Naive B cell (primary cell): Measurements from ENCODE around the gene ZNF385B. TPM values are rescaled to one million over a fixed set of nuclear protein-coding genes. Genes with fewer than 3 reads are reported as not detected.
A peak's percentile ranks its signal among the peaks of the same experiment; 100 is the strongest.

Experiments
- ATAC-seq, 2 donors: fragments of 150-1000 bp; cut with Tn5 transposase; 2 replicates each; pipeline ENCODE4 v1.10.0; 2021; ENCODE audit warnings: low read depth in 2 of 2, mild to moderate bottlenecking in 2 of 2, moderate library complexity in 2 of 2
- DNase-seq: peaks from one replicate; pipeline ENCODE4 v3.0.0; 2022
- H3K27ac Mint-ChIP-seq, 6 donors: one replicate each; pipeline ENCODE4 v1.8.0; 2020 to 2022; ENCODE audit warnings: mild to moderate bottlenecking in 6 of 6, mixed read lengths in 6 of 6, moderate library complexity in 5 of 6, inconsistent platforms in 2 of 6
- H3K27me3 Mint-ChIP-seq, 3 donors: one replicate each; pipeline ENCODE4 v1.8.0; 2021 to 2022; ENCODE audit warnings: mixed read lengths in 3 of 3, mild to moderate bottlenecking in 1 of 3
- H3K36me3 Mint-ChIP-seq, 2 donors: one replicate each; pipeline ENCODE4 v1.8.0; 2020 to 2022; ENCODE audit warnings: mixed read lengths in 2 of 2, inconsistent platforms in 1 of 2, mild to moderate bottlenecking in 1 of 2
- H3K4me1 Mint-ChIP-seq, 3 donors: one replicate each; pipeline ENCODE4 v1.8.0; 2020 to 2022; ENCODE audit warnings: mixed read lengths in 3 of 3, inconsistent platforms in 1 of 3, mild to moderate bottlenecking in 1 of 3, moderate library complexity in 1 of 3
- H3K4me3 Mint-ChIP-seq, 8 donors: one replicate each; pipeline ENCODE4 v1.8.0; 2020 to 2022; ENCODE audit warnings: mild to moderate bottlenecking in 8 of 8, mixed read lengths in 8 of 8, moderate library complexity in 8 of 8, inconsistent platforms in 2 of 8
- H3K9me3 Mint-ChIP-seq, 7 donors: one replicate each; pipeline ENCODE4 v1.8.0; 2020 to 2022; ENCODE audit warnings: mixed read lengths in 7 of 7, mild to moderate bottlenecking in 5 of 7, inconsistent platforms in 2 of 7, moderate library complexity in 1 of 7
- polyA plus RNA-seq, 6 donors: library from polyadenylated mRNA; unstranded; fragments of 300-500 nt; fragmentation: Illumina TruSeq; gene quantifications; one replicate each; pipeline ENCODE4 v1.2.3, GENCODE V29; 2021; ENCODE audit warnings: low read depth in 6 of 6

Gene ZNF385B
- polyA plus RNA-seq, 6 donors from 2014 or later, result not detected

- H3K27ac Mint-ChIP-seq, result peak overlapping the region in 1 of 6 donors; percentile 18
- no peak overlapping the region for H3K4me3 Mint-ChIP-seq
- no peaks in the 10 kb centered on the region for H3K9me3 Mint-ChIP-seq
- no peaks in the 10 kb centered on the region for H3K36me3 Mint-ChIP-seq
- ATAC-seq (no peak), DNase-seq (no peak)
- H3K27me3 Mint-ChIP-seq, result peaks cover 2 to 13% (median 9%) of the 10 kb centered on the region in 3 donors
- H3K4me1 Mint-ChIP-seq, result no peaks in the 10 kb centered on the region
Observed at GRCh38 chr2:179877601-179878364, 16.4 kb upstream of the ZNF385B start.

GRCh38 chr2:179876266-179876665, 14.9 kb upstream of the ZNF385B start:
- no peaks in the 10 kb centered on the region for H3K4me1 Mint-ChIP-seq
- H3K9me3 Mint-ChIP-seq, result no peaks in the 10 kb centered on the region
- H3K27me3 Mint-ChIP-seq, result peaks cover 12 to 21% (median 13%) of the 10 kb centered on the region in 3 donors
- H3K4me3 Mint-ChIP-seq, result no peak overlapping the region
- DNase-seq (no peak), ATAC-seq (no peak)
- H3K36me3 Mint-ChIP-seq, result no peaks in the 10 kb centered on the region
- H3K27ac Mint-ChIP-seq, result no peak overlapping the region

GRCh38 chr2:179875864-179876263, 14.5 kb upstream of the ZNF385B start:
- Mint-ChIP-seq H3K36me3 (no peaks in the 10 kb centered on the region), H3K27ac (no peak overlapping the region), H3K4me3 (no peak overlapping the region)

GRCh38 chr2:179862898-179863458, 1.6 kb upstream of the ZNF385B start:
- Mint-ChIP-seq H3K9me3 (no peaks in the 10 kb centered on the region), H3K36me3 (no peaks in the 10 kb centered on the region), H3K27me3 (peaks cover 54 to 74% (median 57%) of the 10 kb centered on the region in 3 donors), H3K4me1 (peaks cover 11 to 18% (median 13%) of the 10 kb centered on the region in 3 donors), H3K4me3 (no peak overlapping the region), H3K27ac (no peak overlapping the region)
- ATAC-seq, result no peak
- DNase-seq, result no peak

More at GRCh38 chr2:179875864-179876263, 14.5 kb upstream of the ZNF385B start:
- Mint-ChIP-seq H3K4me1 (no peaks in the 10 kb centered on the region), H3K9me3 (no peaks in the 10 kb centered on the region), H3K27me3 (peaks cover 15 to 22% (median 16%) of the 10 kb centered on the region in 3 donors)
- ATAC-seq (no peak), DNase-seq (no peak)

- peaks cover 63 to 84% (median 63%) of the 10 kb centered on the region in 3 donors for H3K27me3 Mint-ChIP-seq
- DNase-seq (no peak), ATAC-seq (no peak)
- H3K4me3 Mint-ChIP-seq, result peak overlapping the region in 1 of 8 donors; percentile 52
- no peaks in the 10 kb centered on the region for H3K9me3 Mint-ChIP-seq
- H3K36me3 Mint-ChIP-seq, result no peaks in the 10 kb centered on the region
- peaks cover 11 to 18% (median 13%) of the 10 kb centered on the region in 3 donors for H3K4me1 Mint-ChIP-seq
- no peak overlapping the region for H3K27ac Mint-ChIP-seq
Observed at GRCh38 chr2:179861027-179861415, 391 bp downstream of the ZNF385B start.

GRCh38 chr2:179860255-179861026, 971 bp downstream of the ZNF385B start:
- no peaks in the 10 kb centered on the region for H3K9me3 Mint-ChIP-seq
- no peak overlapping the region for H3K27ac Mint-ChIP-seq
- H3K27me3 Mint-ChIP-seq, result peaks cover 58 to 86% (median 63%) of the 10 kb centered on the region in 3 donors
- ATAC-seq (no peak), DNase-seq (no peak)
- peaks cover 11 to 18% (median 13%) of the 10 kb centered on the region in 3 donors for H3K4me1 Mint-ChIP-seq
- peak overlapping the region in 6 of 8 donors; percentile 18 to 52 (median 36) for H3K4me3 Mint-ChIP-seq
- H3K36me3 Mint-ChIP-seq, result no peaks in the 10 kb centered on the region

- Mint-ChIP-seq H3K9me3 (no peaks in the 10 kb centered on the region), H3K4me3 (peak overlapping the region in 2 of 8 donors; percentile 47 to 52), H3K27ac (no peak overlapping the region), H3K27me3 (peaks cover 53 to 82% (median 63%) of the 10 kb centered on the region in 3 donors), H3K36me3 (no peaks in the 10 kb centered on the region), H3K4me1 (peaks cover 11 to 18% (median 13%) of the 10 kb centered on the region in 3 donors)
- DNase-seq (no peak), ATAC-seq (no peak)
Observed at GRCh38 chr2:179859523-179859922, 1.9 kb downstream of the ZNF385B start.

- H3K36me3 Mint-ChIP-seq, result no peaks in the 10 kb centered on the region
- no peak for ATAC-seq
- H3K4me1 Mint-ChIP-seq, result peaks cover 11 to 18% (median 13%) of the 10 kb centered on the region in 3 donors
- H3K27me3 Mint-ChIP-seq, result peaks cover 40 to 62% (median 44%) of the 10 kb centered on the region in 3 donors
- no peak for DNase-seq
- no peak overlapping the region for H3K4me3 Mint-ChIP-seq
- no peak overlapping the region for H3K27ac Mint-ChIP-seq
- H3K9me3 Mint-ChIP-seq, result no peaks in the 10 kb centered on the region
Observed at GRCh38 chr2:179857236-179857635, 4.2 kb downstream of the ZNF385B start.

- Mint-ChIP-seq H3K27me3 (peaks cover 32 to 55% (median 40%) of the 10 kb centered on the region in 3 donors), H3K4me1 (peaks cover 8 to 11% (median 8%) of the 10 kb centered on the region in 3 donors), H3K27ac (no peak overlapping the region), H3K4me3 (no peak overlapping the region), H3K9me3 (no peaks in the 10 kb centered on the region), H3K36me3 (no peaks in the 10 kb centered on the region)
- ATAC-seq (no peak), DNase-seq (no peak)
Observed at GRCh38 chr2:179856205-179856604, 5.2 kb downstream of the ZNF385B start.

GRCh38 chr2:179855673-179856072, 5.7 kb downstream of the ZNF385B start:
- ATAC-seq (no peak), DNase-seq (no peak)
- no peak overlapping the region for H3K4me3 Mint-ChIP-seq
- no peak overlapping the region for H3K27ac Mint-ChIP-seq
- H3K9me3 Mint-ChIP-seq, result no peaks in the 10 kb centered on the region
- peaks cover 37 to 53% (median 39%) of the 10 kb centered on the region in 3 donors for H3K27me3 Mint-ChIP-seq
- peaks cover 8 to 10% (median 8%) of the 10 kb centered on the region in 3 donors for H3K4me1 Mint-ChIP-seq
- no peaks in the 10 kb centered on the region for H3K36me3 Mint-ChIP-seq

GRCh38 chr2:179854891-179855290, 6.5 kb downstream of the ZNF385B start:
- H3K9me3 Mint-ChIP-seq, result no peaks in the 10 kb centered on the region
- H3K36me3 Mint-ChIP-seq, result no peaks in the 10 kb centered on the region
- H3K27ac Mint-ChIP-seq, result no peak overlapping the region
- peaks cover 31 to 52% (median 38%) of the 10 kb centered on the region in 3 donors for H3K27me3 Mint-ChIP-seq
- H3K4me3 Mint-ChIP-seq, result no peak overlapping the region
- DNase-seq, result no peak
- ATAC-seq, result no peak
- peaks cover under 1 to 2% (median 1%) of the 10 kb centered on the region in 3 donors for H3K4me1 Mint-ChIP-seq

GRCh38 chr2:179853108-179853507, 8.3 kb downstream of the ZNF385B start:
- Mint-ChIP-seq H3K27ac (no peak overlapping the region), H3K4me3 (no peak overlapping the region), H3K36me3 (no peaks in the 10 kb centered on the region), H3K4me1 (no peaks in the 10 kb centered on the region), H3K27me3 (peaks cover 21 to 37% (median 27%) of the 10 kb centered on the region in 3 donors), H3K9me3 (no peaks in the 10 kb centered on the region)
- no peak for DNase-seq
- no peak for ATAC-seq

- H3K27me3 Mint-ChIP-seq, result peaks cover 11 to 17% (median 17%) of the 10 kb centered on the region in 3 donors
- no peaks in the 10 kb centered on the region for H3K4me1 Mint-ChIP-seq
- no peaks in the 10 kb centered on the region for H3K36me3 Mint-ChIP-seq
- no peak for DNase-seq
- H3K4me3 Mint-ChIP-seq, result no peak overlapping the region
- no peaks in the 10 kb centered on the region for H3K9me3 Mint-ChIP-seq
- no peak overlapping the region for H3K27ac Mint-ChIP-seq
- ATAC-seq, result no peak
Observed at GRCh38 chr2:179850188-179850587, 11.2 kb downstream of the ZNF385B start.
